Endothelial cell of umbilical vein (primary cell): ENCODE data around the gene SON. TPM values are rescaled to one million over a fixed set of nuclear protein-coding genes. Genes with fewer than 3 reads are reported as not detected.

Experiments
- BruUV-seq: library from RNA; stranded (reverse); fragments of 400-500 nt; replicated peaks from 2 replicates; lab custom pipeline; 2021; lab: Mats Ljungman, UMichigan
- CTCF ChIA-PET: fragments of 300-600, 350-600 bp; sonication (Branson Sonifier 250); formaldehyde crosslinking; loops from one replicate; lab custom pipeline; 2021; ENCODE audit warnings: antibody characterized with exemption, inconsistent platforms; lab: Charles Lee
- POLR2A ChIA-PET: fragments of 300-600, 350-600 bp; sonication (Branson Sonifier 250); formaldehyde crosslinking; loops from one replicate; lab custom pipeline; 2021; ENCODE audit warnings: antibody characterized with exemption, inconsistent platforms; lab: Charles Lee
- DNase-seq: peaks from one replicate; pipeline ENCODE4 v3.0.0-alpha.2; 2011; ENCODE audit warnings: low read depth, low spot score
- FAIRE-seq: peaks from 2 replicates; lab custom pipeline; 2011; peaks lifted over from hg19 to GRCh38; lab: Jason Lieb, UNC
- H2AFZ ChIP-seq: 2 replicates; pipeline ENCODE4 v1.6.0; 2012; ENCODE audit warnings: low read depth, low read length, control low read depth, inconsistent platforms
- H3K27ac ChIP-seq: 2 replicates; pipeline ENCODE4 v1.5.1; 2011; ENCODE audit warnings: low read depth, mild to moderate bottlenecking, control low read depth, low read length, moderate library complexity; ENCODE audit not compliant: insufficient read depth
- H3K27me3 ChIP-seq, 2 experiments: 2 replicates each; pipeline versions ENCODE4 v1.6.0 to v1.6.1; 2011; ENCODE audit warnings: low read length in 2 of 2, mixed read lengths in 1 of 2; ENCODE audit not compliant: control insufficient read depth in 2 of 2, insufficient read depth in 2 of 2
- H3K36me3 ChIP-seq, 2 experiments: 2 replicates in 1 of 2; 3 replicates in 1 of 2; pipeline ENCODE4 v1.5.1; 2011; ENCODE audit warnings: low read length in 2 of 2, mild to moderate bottlenecking in 1 of 2, moderate library complexity in 1 of 2; ENCODE audit not compliant: control insufficient read depth in 2 of 2, insufficient read depth in 2 of 2; ENCODE audit errors: extremely low read depth in 1 of 2
- H3K4me1 ChIP-seq: 3 replicates; pipeline ENCODE4 v1.5.1; 2011; ENCODE audit warnings: mild to moderate bottlenecking, low read length; ENCODE audit not compliant: control insufficient read depth, insufficient read depth; ENCODE audit errors: extremely low read depth
- H3K4me2 ChIP-seq: 2 replicates; pipeline ENCODE4 v1.6.1; 2011; ENCODE audit warnings: low read length, control low read depth, mixed read lengths; ENCODE audit not compliant: insufficient read depth
- H3K4me3 ChIP-seq, 3 experiments: fragments of 200-600 bp in 1 of 3; sonication (generic), shearing (Covaris generic) in 1 of 3; replicated peaks in 1 of 3; 2 replicates each; pipeline ENCODE4 v1.5.1; 2011 to 2016; ENCODE audit warnings: control low read depth in 3 of 3, low read length in 3 of 3, mild to moderate bottlenecking in 2 of 3, inconsistent platforms in 1 of 3, low read depth in 1 of 3, moderate library complexity in 1 of 3; ENCODE audit not compliant: insufficient read depth in 1 of 3
- H3K79me2 ChIP-seq: 2 replicates; pipeline ENCODE4 v1.6.0; 2012; ENCODE audit warnings: low read length, inconsistent platforms; ENCODE audit not compliant: control insufficient read depth, insufficient read depth
- H3K9ac ChIP-seq: replicated peaks from 2 replicates; pipeline ENCODE3; 2011; ENCODE audit warnings: low read length, control low read depth; ENCODE audit not compliant: insufficient read depth; ENCODE audit errors: extremely low read depth
- H3K9me1 ChIP-seq: replicated peaks from 3 replicates; pipeline ENCODE4 v1.6.0; 2011; ENCODE audit warnings: mild to moderate bottlenecking, low read length; ENCODE audit not compliant: control insufficient read depth, insufficient read depth; ENCODE audit errors: extremely low read depth
- H3K9me3 ChIP-seq: replicated peaks from 2 replicates; pipeline ENCODE4 v1.5.1; 2012; ENCODE audit warnings: low read length, inconsistent platforms; ENCODE audit not compliant: control insufficient read depth, insufficient read depth
- H4K20me1 ChIP-seq: replicated peaks from 2 replicates; pipeline ENCODE3; 2011; ENCODE audit warnings: mild to moderate bottlenecking, low read length; ENCODE audit not compliant: control insufficient read depth, insufficient read depth; ENCODE audit errors: extremely low read depth
- EZH2 ChIP-seq: IDR thresholded peaks from 2 replicates; pipeline ENCODE4 v1.6.1; 2012; ENCODE audit warnings: borderline replicate concordance, low read depth, mild to moderate bottlenecking, moderate library complexity, low read length, inconsistent platforms; ENCODE audit not compliant: severe bottlenecking
- FOS ChIP-seq: IDR thresholded peaks from 2 replicates; pipeline ENCODE4 v1.6.1; 2011; ENCODE audit warnings: mild to moderate bottlenecking, low read length, moderate library complexity, borderline replicate concordance; ENCODE audit not compliant: insufficient read depth
- GATA2 ChIP-seq: IDR thresholded peaks from 2 replicates; pipeline ENCODE4 v1.7.0; 2011; ENCODE audit warnings: low read depth, mild to moderate bottlenecking, moderate library complexity, mixed read lengths, low read length; ENCODE audit not compliant: insufficient read length, insufficient read depth
- JUN ChIP-seq: IDR thresholded peaks from 2 replicates; pipeline ENCODE4 v1.6.1; 2011; ENCODE audit warnings: borderline replicate concordance, low read depth; ENCODE audit not compliant: insufficient read length, insufficient read depth
- MYC ChIP-seq: IDR thresholded peaks from one replicate; pipeline ENCODE4 v1.6.1; 2011; ENCODE audit warnings: mild to moderate bottlenecking, low read depth, low read length
- POLR2A ChIP-seq: IDR thresholded peaks from 2 replicates; pipeline ENCODE4 v1.6.1; 2012; ENCODE audit warnings: low read depth, mild to moderate bottlenecking, control low read depth, low read length
- POLR2AphosphoS5 ChIP-seq: IDR thresholded peaks from 2 replicates; pipeline ENCODE4 v1.6.1; 2012; ENCODE audit warnings: low read depth, mild to moderate bottlenecking, control low read depth, low read length, moderate library complexity; ENCODE audit not compliant: insufficient read depth
- dilution Hi-C: fragments of 300-500 bp; cut with MboI; formaldehyde crosslinking; loops from one replicate; pipeline ENCODE4 v1.15.0; 2019; ENCODE audit warnings: low sequenced_read_pairs; ENCODE audit not compliant: extremely low pct_ligation_motif_present
- intact Hi-C: fragments of 100-400 bp; cut with micrococcal nuclease; formaldehyde crosslinking; loops from one replicate; pipeline ENCODE4 v1.10.0; 2022
- polyA plus RNA-seq, 4 experiments: library from polyadenylated mRNA; depleted of rRNA in 3 of 4; stranded (reverse) in 3 of 4; unstranded in 1 of 4; fragments of >200 nt; gene quantifications; 2 replicates each; pipeline versions ENCODE4 v1.2.1 to v1.2.3, GENCODE V29; 2011 to 2012; ENCODE audit warnings: missing spikeins in 1 of 4
- total RNA-seq: library from RNA; stranded (reverse); gene quantifications from 2 replicates; pipeline ENCODE4 v1.2.3, GENCODE V29; 2021
- TF ChIP-seq, protein P1 (sequence below): IDR thresholded peaks from 2 replicates; pipeline ENCODE4 v1.6.1; 2011; ENCODE audit not compliant: insufficient read depth, insufficient read length
- TF ChIP-seq, protein P2 (sequence below), 2 donors: IDR thresholded peaks; 1 replicate in 1 of 2; 2 replicates in 1 of 2; pipeline ENCODE4 v1.5.1; 2011; ENCODE audit warnings: low read length in 2 of 2, mild to moderate bottlenecking in 2 of 2, moderate library complexity in 2 of 2, control low read depth in 1 of 2, inconsistent platforms in 1 of 2, low read depth in 1 of 2; ENCODE audit not compliant: insufficient read depth in 1 of 2; ENCODE audit errors: extremely low read depth in 1 of 2

Gene SON
- total and polyA plus RNA-seq, 2 donors (not counting 3 experiments of a cell fraction or from before 2014, with no cell fraction given): 107 to 304 TPM

DNA sequence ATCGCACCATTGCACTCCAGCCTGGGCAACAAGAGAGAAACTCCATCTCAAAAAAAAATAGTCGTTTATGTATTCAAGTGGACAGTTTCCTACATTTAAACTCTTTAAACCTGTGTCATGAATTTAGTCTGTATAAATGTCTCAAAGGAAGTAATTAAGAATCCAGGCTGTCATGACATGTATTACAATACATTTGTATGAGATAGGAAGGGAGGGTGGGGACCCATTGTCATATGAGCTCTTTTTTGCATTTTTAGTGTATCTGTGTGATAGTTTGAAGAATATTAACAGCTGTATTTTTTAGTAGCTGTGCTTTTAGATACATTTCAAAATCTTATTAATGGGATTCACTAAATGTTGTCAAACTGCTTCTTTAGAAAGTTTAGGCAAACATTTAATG is 25.6 kb downstream of the SON start:
- dilution Hi-C loops: no loop called here
- no peak for TF ChIP-seq POLR2AphosphoS5
- no peak for TF ChIP-seq GATA2
- TF ChIP-seq FOS: no peak
- no peak for TF ChIP-seq MYC
- TF ChIP-seq, protein P1, sequence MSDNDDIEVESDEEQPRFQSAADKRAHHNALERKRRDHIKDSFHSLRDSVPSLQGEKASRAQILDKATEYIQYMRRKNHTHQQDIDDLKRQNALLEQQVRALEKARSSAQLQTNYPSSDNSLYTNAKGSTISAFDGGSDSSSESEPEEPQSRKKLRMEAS: no peak
- TF ChIP-seq POLR2A: no peak
- no peak for TF ChIP-seq JUN
- TF ChIP-seq, protein P2, sequence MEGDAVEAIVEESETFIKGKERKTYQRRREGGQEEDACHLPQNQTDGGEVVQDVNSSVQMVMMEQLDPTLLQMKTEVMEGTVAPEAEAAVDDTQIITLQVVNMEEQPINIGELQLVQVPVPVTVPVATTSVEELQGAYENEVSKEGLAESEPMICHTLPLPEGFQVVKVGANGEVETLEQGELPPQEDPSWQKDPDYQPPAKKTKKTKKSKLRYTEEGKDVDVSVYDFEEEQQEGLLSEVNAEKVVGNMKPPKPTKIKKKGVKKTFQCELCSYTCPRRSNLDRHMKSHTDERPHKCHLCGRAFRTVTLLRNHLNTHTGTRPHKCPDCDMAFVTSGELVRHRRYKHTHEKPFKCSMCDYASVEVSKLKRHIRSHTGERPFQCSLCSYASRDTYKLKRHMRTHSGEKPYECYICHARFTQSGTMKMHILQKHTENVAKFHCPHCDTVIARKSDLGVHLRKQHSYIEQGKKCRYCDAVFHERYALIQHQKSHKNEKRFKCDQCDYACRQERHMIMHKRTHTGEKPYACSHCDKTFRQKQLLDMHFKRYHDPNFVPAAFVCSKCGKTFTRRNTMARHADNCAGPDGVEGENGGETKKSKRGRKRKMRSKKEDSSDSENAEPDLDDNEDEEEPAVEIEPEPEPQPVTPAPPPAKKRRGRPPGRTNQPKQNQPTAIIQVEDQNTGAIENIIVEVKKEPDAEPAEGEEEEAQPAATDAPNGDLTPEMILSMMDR (IDR thresholded peaks at IDR 0.05; ENCODE audit: extremely low read depth in 1 of 2, insufficient read depth in 1 of 2, low read depth in 1 of 2, low read length in 2 of 2): no peak
- TF ChIP-seq EZH2: no peak
- Histone ChIP-seq H3K36me3 (peaks cover 15 to 24% of the 10 kb centered on the region in 2 experiments), H3K4me2 (no peak overlapping the region), H3K9ac (no peak overlapping the region), H3K4me3 (no peak overlapping the region), H3K79me2 (peaks cover 36% of the 10 kb centered on the region), H3K9me1 (no peaks in the 10 kb centered on the region), H2AFZ (no peak overlapping the region), H3K27me3 (no peaks in the 10 kb centered on the region), H4K20me1 (no peaks in the 10 kb centered on the region), H3K9me3 (no peaks in the 10 kb centered on the region), H3K27ac (no peak overlapping the region), H3K4me1 (no peaks in the 10 kb centered on the region)
- no TSS peak for BruUV-seq
- DNase-seq: no peak
- intact Hi-C loops: no loop called here
- no peak for FAIRE-seq
- ChIA-PET CTCF (interaction anchor here (1.0 to 3.8 kb wide), 4 partner anchors 13 to 37 kb away, joined by 3 to 19 read pairs (median 5); partner anchors contain the start of genes DONSON and GART), POLR2A (no interaction called here)
